ENCODE measurements around the gene LDB2. TPM values are rescaled to one million over a fixed set of nuclear protein-coding genes. Genes with fewer than 3 reads are reported as not detected.

Gene LDB2
- total RNA-seq, 2 donors from 2014 or later: 31.0 to 34.1 TPM

DNA sequence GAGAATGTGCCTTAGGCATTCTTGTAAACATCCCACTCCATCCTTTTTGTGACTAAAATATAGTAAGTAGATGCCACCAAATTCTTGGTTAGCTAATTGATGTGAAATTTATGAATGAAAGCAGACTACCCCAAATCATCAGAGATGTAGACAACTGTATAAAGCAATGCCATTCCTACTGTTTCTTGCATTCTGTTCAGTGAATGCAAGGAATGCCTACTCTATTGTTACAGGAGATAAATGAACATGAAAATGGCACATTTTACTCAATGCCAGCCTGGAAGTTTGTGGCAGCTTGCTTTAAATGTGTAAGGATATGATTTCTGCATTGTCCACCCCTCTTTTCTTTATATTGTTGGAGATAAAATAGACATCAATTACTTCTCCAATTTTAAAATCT, 317.9 kb downstream of the LDB2 start:
- Histone ChIP-seq H3K4me1 (ENCODE audit: control insufficient read depth in 1 of 2, low read depth in 2 of 2) (no peaks in the 10 kb centered on the region), H3K27me3 (replicated peaks; ENCODE audit: insufficient read depth) (no peaks in the 10 kb centered on the region), H3K4me3 (no peak overlapping the region), H3K9me3 (no peaks in the 10 kb centered on the region), H3K36me3 (no peaks in the 10 kb centered on the region), H3K27ac (no peak overlapping the region)
- DNase-seq (ENCODE audit: low spot score) (no peak), ATAC-seq (ENCODE audit: insufficient number of reproducible peaks, low FRiP score, low read depth) (no peak)
- TF ChIP-seq, protein P1, sequence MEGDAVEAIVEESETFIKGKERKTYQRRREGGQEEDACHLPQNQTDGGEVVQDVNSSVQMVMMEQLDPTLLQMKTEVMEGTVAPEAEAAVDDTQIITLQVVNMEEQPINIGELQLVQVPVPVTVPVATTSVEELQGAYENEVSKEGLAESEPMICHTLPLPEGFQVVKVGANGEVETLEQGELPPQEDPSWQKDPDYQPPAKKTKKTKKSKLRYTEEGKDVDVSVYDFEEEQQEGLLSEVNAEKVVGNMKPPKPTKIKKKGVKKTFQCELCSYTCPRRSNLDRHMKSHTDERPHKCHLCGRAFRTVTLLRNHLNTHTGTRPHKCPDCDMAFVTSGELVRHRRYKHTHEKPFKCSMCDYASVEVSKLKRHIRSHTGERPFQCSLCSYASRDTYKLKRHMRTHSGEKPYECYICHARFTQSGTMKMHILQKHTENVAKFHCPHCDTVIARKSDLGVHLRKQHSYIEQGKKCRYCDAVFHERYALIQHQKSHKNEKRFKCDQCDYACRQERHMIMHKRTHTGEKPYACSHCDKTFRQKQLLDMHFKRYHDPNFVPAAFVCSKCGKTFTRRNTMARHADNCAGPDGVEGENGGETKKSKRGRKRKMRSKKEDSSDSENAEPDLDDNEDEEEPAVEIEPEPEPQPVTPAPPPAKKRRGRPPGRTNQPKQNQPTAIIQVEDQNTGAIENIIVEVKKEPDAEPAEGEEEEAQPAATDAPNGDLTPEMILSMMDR (IDR thresholded peaks at IDR 0.05): no peak

GRCh38 chr4:16579866-16580265, 318.6 kb downstream of the LDB2 start:
- Histone ChIP-seq H3K27me3 (replicated peaks; ENCODE audit: insufficient read depth) (no peaks in the 10 kb centered on the region), H3K4me3 (no peak overlapping the region), H3K9me3 (no peaks in the 10 kb centered on the region), H3K36me3 (no peaks in the 10 kb centered on the region), H3K27ac (no peak overlapping the region), H3K4me1 (ENCODE audit: control insufficient read depth in 1 of 2, low read depth in 2 of 2) (no peaks in the 10 kb centered on the region)
- DNase-seq (ENCODE audit: low spot score) (no peak), ATAC-seq (ENCODE audit: insufficient number of reproducible peaks, low FRiP score, low read depth) (no peak)
- TF ChIP-seq, protein P1 (IDR thresholded peaks at IDR 0.05): no peak

- TF ChIP-seq, protein P1 (IDR thresholded peaks at IDR 0.05): no peak
- no peaks in the 10 kb centered on the region for H3K36me3 ChIP-seq
- H3K27me3 ChIP-seq (replicated peaks; ENCODE audit: insufficient read depth): no peaks in the 10 kb centered on the region
- DNase-seq (ENCODE audit: low spot score): no peak
- no peak for ATAC-seq (ENCODE audit: insufficient number of reproducible peaks, low FRiP score, low read depth)
- H3K4me3 ChIP-seq: no peak overlapping the region
- H3K9me3 ChIP-seq: no peaks in the 10 kb centered on the region
- no peak overlapping the region for H3K27ac ChIP-seq
- H3K4me1 ChIP-seq (ENCODE audit: control insufficient read depth in 1 of 2, low read depth in 2 of 2): peaks cover 4 to 10% of the 10 kb centered on the region in 2 donors
Observed at GRCh38 chr4:16577177-16577576, 321.3 kb downstream of the LDB2 start.

DNA sequence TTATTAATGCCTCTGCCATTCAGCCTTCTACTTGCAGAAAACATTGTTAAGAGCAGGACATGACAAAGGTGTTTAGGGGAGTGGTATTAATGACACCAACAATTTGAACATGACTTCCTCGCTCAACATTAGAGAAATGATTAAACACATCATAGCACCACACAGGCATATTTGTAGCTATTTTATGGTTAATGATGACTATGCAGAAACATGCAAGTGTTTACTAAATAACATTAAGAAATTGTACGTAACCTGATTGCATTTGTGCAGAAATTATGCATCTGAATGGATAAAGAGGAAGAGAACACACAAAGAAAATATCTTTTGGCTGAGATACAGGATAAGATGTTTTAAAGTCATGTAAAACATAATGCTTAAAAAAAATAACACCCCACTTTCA, 323.5 kb downstream of the LDB2 start:
- H3K9me3 ChIP-seq: no peaks in the 10 kb centered on the region
- TF ChIP-seq, protein P1 (IDR thresholded peaks at IDR 0.05): no peak
- H3K27me3 ChIP-seq (replicated peaks; ENCODE audit: insufficient read depth): no peaks in the 10 kb centered on the region
- no peak for DNase-seq (ENCODE audit: low spot score)
- no peak overlapping the region for H3K27ac ChIP-seq
- no peak overlapping the region for H3K4me3 ChIP-seq
- H3K36me3 ChIP-seq: no peaks in the 10 kb centered on the region
- peaks cover 4 to 10% of the 10 kb centered on the region in 2 donors for H3K4me1 ChIP-seq (ENCODE audit: control insufficient read depth in 1 of 2, low read depth in 2 of 2)
- ATAC-seq (ENCODE audit: insufficient number of reproducible peaks, low FRiP score, low read depth): no peak

DNA sequence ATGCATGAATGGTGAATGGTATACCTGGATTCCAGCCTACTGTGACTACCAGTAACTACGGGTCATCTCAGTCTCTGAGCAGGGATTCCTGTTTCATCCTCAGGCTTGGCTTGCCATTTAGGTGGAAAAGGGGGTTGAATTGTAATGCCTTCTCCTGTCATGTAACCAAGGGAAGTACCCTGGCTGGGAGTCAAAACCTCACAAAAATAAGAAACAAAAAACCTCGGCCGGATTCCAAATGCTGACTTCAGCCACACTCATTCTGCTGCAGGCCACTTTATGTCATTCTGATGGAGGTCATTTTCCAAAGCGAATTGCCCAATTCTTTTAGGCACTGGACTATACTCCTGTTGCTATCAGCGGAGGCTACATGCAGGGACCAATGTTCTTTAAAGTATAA, 324.7 kb downstream of the LDB2 start:
- DNase-seq (ENCODE audit: low spot score): no peak
- no peak overlapping the region for H3K27ac ChIP-seq

More for the DNA sequence above, 324.7 kb downstream of the LDB2 start:
- Histone ChIP-seq H3K27me3 (replicated peaks; ENCODE audit: insufficient read depth) (no peaks in the 10 kb centered on the region), H3K9me3 (no peaks in the 10 kb centered on the region), H3K4me3 (no peak overlapping the region), H3K4me1 (ENCODE audit: control insufficient read depth in 1 of 2, low read depth in 2 of 2) (peaks cover 4 to 10% of the 10 kb centered on the region in 2 donors), H3K36me3 (no peaks in the 10 kb centered on the region)
- no peak for ATAC-seq (ENCODE audit: insufficient number of reproducible peaks, low FRiP score, low read depth)
- TF ChIP-seq, protein P1 (IDR thresholded peaks at IDR 0.05): no peak
